ENCODE measurements around the gene TEAD1.

Gene TEAD1

GRCh38 chr11:12989428-12990161, 315.4 kb downstream of the TEAD1 start:
- DNase-seq (ENCODE audit: low spot score), result no peak

GRCh38 chr11:12990162-12990480, 315.9 kb downstream of the TEAD1 start:
- no peak for DNase-seq (ENCODE audit: low spot score)

GRCh38 chr11:12991426-12991825, 317.2 kb downstream of the TEAD1 start:
- DNase-seq (ENCODE audit: low spot score), result no peak

- no peak for DNase-seq (ENCODE audit: low spot score)
Observed at GRCh38 chr11:12993626-12994025, 319.4 kb downstream of the TEAD1 start.

All from iPS-NIHi11 (cell line).